Immature natural killer cell (primary cell): Measurements from ENCODE around the gene GNG3. TPM values are rescaled to one million over a fixed set of nuclear protein-coding genes. Genes with fewer than 3 reads are reported as not detected.

ENCODE experiments used
- DNase-seq, 3 donors: peaks; one replicate each; pipeline ENCODE4 v3.0.0; 2022; ENCODE audit warnings: mixed read lengths in 1 of 3
- H3K27ac Mint-ChIP-seq, 6 donors: one replicate each; pipeline ENCODE4 v1.8.0; 2020; ENCODE audit warnings: mixed read lengths in 6 of 6, mild to moderate bottlenecking in 5 of 6, inconsistent platforms in 4 of 6, moderate library complexity in 3 of 6
- H3K27me3 Mint-ChIP-seq, 3 donors: one replicate each; pipeline ENCODE4 v1.8.0; 2020 to 2021; ENCODE audit warnings: low read depth in 3 of 3, mild to moderate bottlenecking in 3 of 3, mixed read lengths in 3 of 3, moderate library complexity in 3 of 3, inconsistent platforms in 1 of 3
- H3K36me3 Mint-ChIP-seq, 3 donors: one replicate each; pipeline ENCODE4 v1.8.0; 2020; ENCODE audit warnings: mixed read lengths in 3 of 3, inconsistent platforms in 2 of 3, mild to moderate bottlenecking in 2 of 3
- H3K4me1 Mint-ChIP-seq, 2 donors: one replicate each; pipeline ENCODE4 v1.8.0; 2020; ENCODE audit warnings: inconsistent platforms in 2 of 2, mild to moderate bottlenecking in 2 of 2, mixed read lengths in 2 of 2, moderate library complexity in 1 of 2
- H3K4me3 Mint-ChIP-seq, 5 donors: one replicate each; pipeline ENCODE4 v1.8.0; 2020; ENCODE audit warnings: mild to moderate bottlenecking in 5 of 5, mixed read lengths in 5 of 5, inconsistent platforms in 3 of 5, moderate library complexity in 3 of 5
- H3K9me3 Mint-ChIP-seq, 6 donors: one replicate each; pipeline ENCODE4 v1.8.0; 2020; ENCODE audit warnings: mild to moderate bottlenecking in 6 of 6, mixed read lengths in 6 of 6, inconsistent platforms in 4 of 6, moderate library complexity in 3 of 6
- polyA plus RNA-seq, 3 donors: library from polyadenylated mRNA; unstranded; fragments of 300-500 nt; fragmentation: Illumina TruSeq; gene quantifications; one replicate each; pipeline ENCODE4 v1.2.3, GENCODE V29; 2021

Gene GNG3
- polyA plus RNA-seq, 3 donors from 2014 or later: not detected

GRCh38 chr11:62715150-62716130 is 8.0 kb downstream of the GNG3 start:
- peaks cover 14 to 38% of the 10 kb centered on the region in 2 donors for H3K4me1 Mint-ChIP-seq

DNA sequence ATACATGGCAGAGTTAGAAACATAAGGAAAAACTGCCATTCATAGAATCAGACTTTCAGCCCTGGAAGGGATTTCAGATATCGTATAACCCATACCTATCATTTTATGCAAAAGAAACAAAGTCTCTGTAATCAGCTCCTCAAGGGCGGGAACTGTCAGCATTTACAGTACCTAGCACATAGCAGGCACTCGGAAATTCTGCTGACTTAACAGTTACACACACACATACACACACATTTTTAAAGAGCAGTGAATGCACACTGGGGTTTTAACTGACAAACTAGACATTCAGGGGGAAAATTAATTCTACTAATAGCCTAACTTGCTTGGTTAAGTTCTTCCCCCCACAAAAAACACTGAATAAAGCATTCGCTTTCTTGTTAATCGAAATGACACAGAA is 8.7 kb downstream of the GNG3 start:
- Mint-ChIP-seq H3K27ac (peak overlapping the region in 2 of 6 donors; percentile 12 to 23), H3K4me3 (no peak overlapping the region), H3K36me3 (peaks cover 31 to 53% (median 43%) of the 10 kb centered on the region in 3 donors), H3K4me1 (peaks cover 13 to 35% of the 10 kb centered on the region in 2 donors), H3K9me3 (no peaks in the 10 kb centered on the region), H3K27me3 (no peaks in the 10 kb centered on the region)
- DNase-seq: no peak

More at GRCh38 chr11:62715150-62716130, 8.0 kb downstream of the GNG3 start:
- Mint-ChIP-seq H3K4me3 (no peak overlapping the region), H3K36me3 (peaks cover 26 to 48% (median 38%) of the 10 kb centered on the region in 3 donors), H3K9me3 (no peaks in the 10 kb centered on the region), H3K27ac (peak overlapping the region in 5 of 6 donors; percentile 8 to 59 (median 23)), H3K27me3 (no peaks in the 10 kb centered on the region)
- DNase-seq: no peak

- Mint-ChIP-seq H3K4me1 (peaks cover 13 to 35% of the 10 kb centered on the region in 2 donors), H3K9me3 (no peaks in the 10 kb centered on the region)
Observed at GRCh38 chr11:62716816-62717215, 9.3 kb downstream of the GNG3 start.

GRCh38 chr11:62719302-62719978 is 12.0 kb downstream of the GNG3 start:
- H3K36me3 Mint-ChIP-seq: peaks cover 40 to 79% (median 65%) of the 10 kb centered on the region in 3 donors
- H3K27me3 Mint-ChIP-seq: no peaks in the 10 kb centered on the region
- peak overlapping the region in 2 of 6 donors; percentile 40 for H3K27ac Mint-ChIP-seq
- peaks cover 27 to 40% of the 10 kb centered on the region in 2 donors for H3K4me1 Mint-ChIP-seq
- no peaks in the 10 kb centered on the region for H3K9me3 Mint-ChIP-seq
- no peak for DNase-seq
- no peak overlapping the region for H3K4me3 Mint-ChIP-seq

More at GRCh38 chr11:62716816-62717215, 9.3 kb downstream of the GNG3 start:
- DNase-seq: no peak
- Mint-ChIP-seq H3K27ac (no peak overlapping the region), H3K27me3 (no peaks in the 10 kb centered on the region), H3K36me3 (peaks cover 37 to 59% (median 49%) of the 10 kb centered on the region in 3 donors), H3K4me3 (no peak overlapping the region)

DNA sequence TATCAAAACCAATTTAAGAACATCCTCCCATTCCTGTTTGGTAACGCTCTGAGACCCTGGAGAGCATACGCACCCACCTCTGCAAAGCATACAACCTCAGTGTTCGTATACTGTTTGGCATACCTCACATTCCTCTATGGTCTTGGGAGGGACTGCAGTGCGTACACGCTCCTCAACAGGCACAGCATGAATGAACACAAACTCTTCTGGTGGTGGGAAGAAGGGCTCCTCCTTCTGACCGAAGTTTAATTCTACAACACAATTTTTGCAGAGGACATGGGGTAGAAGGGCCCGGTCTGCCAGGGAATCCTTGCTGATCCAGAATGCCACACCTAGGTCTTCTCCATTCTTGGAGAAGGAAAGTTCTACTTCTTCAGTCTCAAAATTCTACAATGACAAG is 14.5 kb downstream of the GNG3 start:
- H3K27ac Mint-ChIP-seq: peak overlapping the region in 1 of 6 donors; percentile 25
- DNase-seq: no peak
- H3K4me3 Mint-ChIP-seq: no peak overlapping the region
- H3K36me3 Mint-ChIP-seq: peaks cover 36 to 62% (median 53%) of the 10 kb centered on the region in 3 donors
- H3K9me3 Mint-ChIP-seq: no peaks in the 10 kb centered on the region
- H3K4me1 Mint-ChIP-seq: peaks cover 47 to 57% of the 10 kb centered on the region in 2 donors
- peaks cover 0 to 3% (median 2%) of the 10 kb centered on the region in 3 donors for H3K27me3 Mint-ChIP-seq

DNA sequence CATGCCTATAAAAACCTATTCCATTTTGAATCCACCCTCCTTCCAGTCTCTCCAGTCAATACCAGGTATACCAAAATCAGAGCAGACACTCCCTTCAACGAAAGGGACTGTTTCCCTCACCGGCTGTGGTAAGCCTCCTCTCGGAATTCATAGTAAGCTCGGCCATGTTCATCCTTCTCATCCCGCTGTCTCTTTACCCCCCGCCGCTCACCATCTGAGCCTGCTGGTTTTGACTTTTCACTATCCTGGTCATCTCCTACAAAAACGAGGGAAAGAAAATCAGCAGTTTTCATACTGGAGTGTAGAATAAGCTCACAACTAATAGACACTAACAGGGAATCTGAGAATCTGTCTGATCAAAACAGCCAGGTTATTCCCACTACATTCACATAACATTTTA is 16.7 kb downstream of the GNG3 start:
- Mint-ChIP-seq H3K27me3 (peaks cover 12 to 19% (median 13%) of the 10 kb centered on the region in 3 donors), H3K36me3 (peaks cover 28 to 51% (median 44%) of the 10 kb centered on the region in 3 donors), H3K4me3 (peak overlapping the region; percentile 82 to 98 (median 96)), H3K9me3 (no peaks in the 10 kb centered on the region), H3K27ac (peak overlapping the region in 5 of 6 donors; percentile 48 to 94 (median 80)), H3K4me1 (peaks cover 50 to 56% of the 10 kb centered on the region in 2 donors)
- no peak for DNase-seq

DNA sequence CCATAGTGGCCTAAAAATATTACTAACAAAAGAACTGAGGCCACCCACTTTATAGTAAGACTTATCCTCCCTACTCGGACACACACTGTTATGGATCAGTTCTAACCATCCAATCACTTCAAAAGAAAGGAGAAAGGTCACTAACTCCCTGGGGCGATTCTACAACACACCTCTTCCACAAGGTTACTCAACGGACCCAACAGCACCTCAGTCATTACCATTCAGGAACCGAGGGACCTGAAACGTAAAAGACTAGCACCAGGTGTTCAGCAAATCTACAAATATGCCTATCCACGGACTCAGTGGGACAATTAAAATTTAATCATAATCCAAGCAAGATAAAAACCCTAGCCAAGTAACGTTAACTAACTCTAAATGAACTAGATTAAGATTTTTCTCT is 18.2 kb downstream of the GNG3 start:
- Mint-ChIP-seq H3K27me3 (peaks cover 13 to 19% (median 15%) of the 10 kb centered on the region in 3 donors), H3K4me3 (peak overlapping the region; percentile 82 to 98 (median 96)), H3K9me3 (no peaks in the 10 kb centered on the region), H3K27ac (peak overlapping the region; percentile 93 to 99 (median 94)), H3K4me1 (peaks cover 54 to 61% of the 10 kb centered on the region in 2 donors), H3K36me3 (peaks cover 20 to 40% (median 35%) of the 10 kb centered on the region in 3 donors)
- DNase-seq: no peak

GRCh38 chr11:62726156-62726914 is 18.9 kb downstream of the GNG3 start:
- peaks cover 56 to 65% of the 10 kb centered on the region in 2 donors for H3K4me1 Mint-ChIP-seq
- H3K36me3 Mint-ChIP-seq: peaks cover 14 to 34% (median 29%) of the 10 kb centered on the region in 3 donors
- peak overlapping the region; percentile 82 to 98 (median 96) for H3K4me3 Mint-ChIP-seq
- DNase-seq: no peak
- no peaks in the 10 kb centered on the region for H3K9me3 Mint-ChIP-seq
- peaks cover 13 to 19% (median 15%) of the 10 kb centered on the region in 3 donors for H3K27me3 Mint-ChIP-seq
- H3K27ac Mint-ChIP-seq: peak overlapping the region; percentile 93 to 99 (median 94)

DNA sequence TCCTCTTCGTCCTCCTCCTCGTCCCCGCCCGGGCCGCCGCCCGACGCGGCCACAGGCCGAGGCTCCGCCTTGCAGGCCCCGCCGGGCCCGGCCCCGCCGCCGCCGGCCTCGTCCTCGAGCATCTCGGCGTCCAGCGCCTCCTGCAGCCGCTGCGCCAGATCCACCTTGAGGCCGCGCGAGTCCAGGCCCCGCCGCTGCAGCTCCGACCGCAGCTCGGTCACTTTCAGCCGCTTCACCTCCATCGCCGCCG is 19.4 kb downstream of the GNG3 start:
- Mint-ChIP-seq H3K4me3 (peak overlapping the region; percentile 82 to 98 (median 96)), H3K27me3 (peaks cover 13 to 19% (median 15%) of the 10 kb centered on the region in 3 donors), H3K27ac (peak overlapping the region; percentile 90 to 99 (median 94)), H3K9me3 (no peaks in the 10 kb centered on the region), H3K36me3 (peaks cover 9 to 29% (median 24%) of the 10 kb centered on the region in 3 donors), H3K4me1 (peaks cover 58 to 67% of the 10 kb centered on the region in 2 donors)
- no peak for DNase-seq

- peak; percentile 99 for DNase-seq
- peaks cover 4 to 24% (median 21%) of the 10 kb centered on the region in 3 donors for H3K36me3 Mint-ChIP-seq
- H3K27ac Mint-ChIP-seq: peak within 1 kb of the TSS; percentile 93 to 99 (median 94)
- H3K4me1 Mint-ChIP-seq: peaks cover 56 to 64% of the 10 kb centered on the region in 2 donors
- no peaks in the 10 kb centered on the region for H3K9me3 Mint-ChIP-seq
- peak within 1 kb of the TSS; percentile 82 to 98 (median 96) for H3K4me3 Mint-ChIP-seq
- H3K27me3 Mint-ChIP-seq: peaks cover 13 to 19% (median 15%) of the 10 kb centered on the region in 3 donors
Observed at GRCh38 chr11:62727165-62727871, 19.8 kb downstream of the GNG3 start, which contains the start of gene HNRNPUL2. Gene HNRNPUL2 (minus strand): TSS chr11:62727457. CDS start chr11:62727156, 301 bp downstream.

GRCh38 chr11:62727872-62728170 is 20.3 kb downstream of the GNG3 start:
- Mint-ChIP-seq H3K9me3 (no peaks in the 10 kb centered on the region), H3K27ac (peak overlapping the region; percentile 85 to 99 (median 94)), H3K27me3 (peaks cover 13 to 19% (median 15%) of the 10 kb centered on the region in 3 donors), H3K4me1 (peaks cover 53 to 60% of the 10 kb centered on the region in 2 donors), H3K4me3 (peak overlapping the region; percentile 82 to 98 (median 96)), H3K36me3 (peaks cover 4 to 19% (median 16%) of the 10 kb centered on the region in 3 donors)
- peak; percentile 93 to 96 (median 96) for DNase-seq

GRCh38 chr11:62728171-62728988 is 20.9 kb downstream of the GNG3 start, which contains the start of gene TTC9C:
Gene TTC9C (plus strand): TSS chr11:62728486. CDS start chr11:62728849, 363 bp downstream.
- H3K27ac Mint-ChIP-seq: peak within 1 kb of the TSS; percentile 85 to 99 (median 94)
- H3K36me3 Mint-ChIP-seq: peaks cover 9 to 18% (median 16%) of the 10 kb centered on the region in 3 donors
- H3K4me1 Mint-ChIP-seq: peaks cover 54 to 61% of the 10 kb centered on the region in 2 donors

More at GRCh38 chr11:62728171-62728988, 20.9 kb downstream of the GNG3 start, which contains the start of gene TTC9C:
- Mint-ChIP-seq H3K9me3 (no peaks in the 10 kb centered on the region), H3K4me3 (peak within 1 kb of the TSS; percentile 82 to 98 (median 96)), H3K27me3 (peaks cover 13 to 19% (median 15%) of the 10 kb centered on the region in 3 donors)
- peak; percentile 81 to 84 (median 84) for DNase-seq
